Measurements from ENCODE around the gene MON2. TPM values are rescaled to one million over a fixed set of nuclear protein-coding genes. Genes with fewer than 3 reads are reported as not detected.

Gene MON2
- total RNA-seq, 6 experiments from 2014 or later: 29.6 to 44.1 (median 38.8) TPM

DNA sequence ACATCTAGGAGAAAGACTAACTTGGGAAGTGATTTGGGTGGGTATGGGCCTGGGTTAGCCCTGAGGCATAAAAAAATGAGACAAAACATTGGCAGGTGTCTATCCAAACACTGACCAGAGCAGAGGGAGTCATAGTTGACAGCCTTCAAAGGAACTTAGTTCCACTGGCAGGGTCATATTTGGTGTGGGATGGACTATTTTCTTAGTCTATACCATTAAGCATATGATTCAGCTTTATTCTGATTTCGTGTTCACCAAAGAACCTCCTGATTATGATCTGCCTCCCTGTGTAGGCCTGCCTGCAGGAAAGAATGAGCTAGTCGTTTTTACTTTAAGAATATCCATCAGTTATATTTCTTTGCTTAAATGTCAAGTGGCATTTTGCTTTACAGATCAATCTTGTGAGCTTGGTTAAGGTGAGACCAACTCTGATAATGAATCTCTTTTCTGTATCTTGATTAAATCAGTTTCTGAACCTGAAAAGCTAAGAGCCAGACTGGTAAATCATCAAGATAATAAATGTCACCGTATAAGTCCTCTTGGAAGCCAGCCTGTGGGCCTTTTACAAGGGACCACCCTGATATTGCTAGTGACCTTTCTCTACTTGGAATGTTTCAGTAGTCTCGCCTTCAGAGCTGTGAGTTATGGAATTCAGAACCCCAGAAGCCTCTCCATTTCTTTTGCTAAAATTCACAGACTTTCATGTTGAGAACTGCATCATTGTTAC, 182.9 kb downstream of the MON2 start:
- Mint-ChIP-seq H3K36me3 (ENCODE audit: low read depth) (peaks cover 23% of the 10 kb centered on the region), H3K27ac (no peak overlapping the region), H3K4me3 (no peak overlapping the region), H3K9me3 (no peaks in the 10 kb centered on the region), H3K27me3 (ENCODE audit: insufficient read depth) (peaks cover 3% of the 10 kb centered on the region), H3K4me1 (ENCODE audit: low read depth) (peaks cover 7% of the 10 kb centered on the region; the same call in 1 of the 2 replicates)
- DNase-seq: no peak
- TF ChIP-seq, protein P1, sequence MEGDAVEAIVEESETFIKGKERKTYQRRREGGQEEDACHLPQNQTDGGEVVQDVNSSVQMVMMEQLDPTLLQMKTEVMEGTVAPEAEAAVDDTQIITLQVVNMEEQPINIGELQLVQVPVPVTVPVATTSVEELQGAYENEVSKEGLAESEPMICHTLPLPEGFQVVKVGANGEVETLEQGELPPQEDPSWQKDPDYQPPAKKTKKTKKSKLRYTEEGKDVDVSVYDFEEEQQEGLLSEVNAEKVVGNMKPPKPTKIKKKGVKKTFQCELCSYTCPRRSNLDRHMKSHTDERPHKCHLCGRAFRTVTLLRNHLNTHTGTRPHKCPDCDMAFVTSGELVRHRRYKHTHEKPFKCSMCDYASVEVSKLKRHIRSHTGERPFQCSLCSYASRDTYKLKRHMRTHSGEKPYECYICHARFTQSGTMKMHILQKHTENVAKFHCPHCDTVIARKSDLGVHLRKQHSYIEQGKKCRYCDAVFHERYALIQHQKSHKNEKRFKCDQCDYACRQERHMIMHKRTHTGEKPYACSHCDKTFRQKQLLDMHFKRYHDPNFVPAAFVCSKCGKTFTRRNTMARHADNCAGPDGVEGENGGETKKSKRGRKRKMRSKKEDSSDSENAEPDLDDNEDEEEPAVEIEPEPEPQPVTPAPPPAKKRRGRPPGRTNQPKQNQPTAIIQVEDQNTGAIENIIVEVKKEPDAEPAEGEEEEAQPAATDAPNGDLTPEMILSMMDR (IDR thresholded peaks at IDR 0.05): no peak

Small RNA genes within 50 kb of the gene (microRNA-seq; reads per million reads assigned to microRNA genes)
- 82,632 reads per million, percentile 99 among the genes with 10 or more reads in this experiment for gene MIRLET7I

Other genes starting within 250 kb of the MON2 start
- 10 to 100 TPM; 48.8 to 63.5 (median 54.9) TPM for gene USP15, start 206.4 kb upstream of the MON2 start, total RNA-seq (2021; fragmentation: NEBNext Ultra II Directional; extraction: Animal tissue kit (Norgen Biotek cat#: 25700))